ENCODE data around the gene FAAP20. TPM values are rescaled to one million over a fixed set of nuclear protein-coding genes. Genes with fewer than 3 reads are reported as not detected.

Gene FAAP20
- total RNA-seq, 1 donor from 2014 or later: 14.2 TPM

DNA sequence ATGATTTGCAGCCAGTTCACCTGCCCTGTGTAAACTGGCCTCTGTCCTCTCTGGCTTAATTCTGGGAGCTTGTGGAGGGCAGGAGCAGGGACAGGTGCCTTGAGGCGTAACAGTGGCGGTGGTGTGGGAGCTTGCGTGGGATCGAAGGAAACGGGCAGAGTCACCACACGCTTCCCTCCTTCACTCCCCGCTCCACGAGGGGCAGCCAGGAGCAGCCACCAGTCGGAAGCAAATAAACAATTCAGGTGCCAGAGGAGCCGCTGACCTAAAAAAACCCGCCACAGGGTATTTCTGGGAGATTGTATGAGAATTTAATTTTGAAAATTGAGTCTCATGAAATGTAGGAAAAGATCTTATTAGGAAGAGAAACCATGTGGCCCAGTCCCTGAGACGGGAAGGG, 26.0 kb downstream of the FAAP20 start:
- TF ChIP-seq, protein P1, sequence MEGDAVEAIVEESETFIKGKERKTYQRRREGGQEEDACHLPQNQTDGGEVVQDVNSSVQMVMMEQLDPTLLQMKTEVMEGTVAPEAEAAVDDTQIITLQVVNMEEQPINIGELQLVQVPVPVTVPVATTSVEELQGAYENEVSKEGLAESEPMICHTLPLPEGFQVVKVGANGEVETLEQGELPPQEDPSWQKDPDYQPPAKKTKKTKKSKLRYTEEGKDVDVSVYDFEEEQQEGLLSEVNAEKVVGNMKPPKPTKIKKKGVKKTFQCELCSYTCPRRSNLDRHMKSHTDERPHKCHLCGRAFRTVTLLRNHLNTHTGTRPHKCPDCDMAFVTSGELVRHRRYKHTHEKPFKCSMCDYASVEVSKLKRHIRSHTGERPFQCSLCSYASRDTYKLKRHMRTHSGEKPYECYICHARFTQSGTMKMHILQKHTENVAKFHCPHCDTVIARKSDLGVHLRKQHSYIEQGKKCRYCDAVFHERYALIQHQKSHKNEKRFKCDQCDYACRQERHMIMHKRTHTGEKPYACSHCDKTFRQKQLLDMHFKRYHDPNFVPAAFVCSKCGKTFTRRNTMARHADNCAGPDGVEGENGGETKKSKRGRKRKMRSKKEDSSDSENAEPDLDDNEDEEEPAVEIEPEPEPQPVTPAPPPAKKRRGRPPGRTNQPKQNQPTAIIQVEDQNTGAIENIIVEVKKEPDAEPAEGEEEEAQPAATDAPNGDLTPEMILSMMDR (IDR thresholded peaks at IDR 0.05; ENCODE audit: insufficient read depth, low read length, severe bottlenecking): no peak
- H3K4me3 ChIP-seq (ENCODE audit: low read depth, low read length): no peak overlapping the region
- H3K36me3 ChIP-seq (ENCODE audit: control insufficient read depth, insufficient read depth, low read length): peaks cover 8% of the 10 kb centered on the region
- FAIRE-seq: no peak
- no peak for DNase-seq (ENCODE audit: low read depth)
- no peaks in the 10 kb centered on the region for H3K27me3 ChIP-seq (ENCODE audit: control insufficient read depth, insufficient read depth, low read length)

DNA sequence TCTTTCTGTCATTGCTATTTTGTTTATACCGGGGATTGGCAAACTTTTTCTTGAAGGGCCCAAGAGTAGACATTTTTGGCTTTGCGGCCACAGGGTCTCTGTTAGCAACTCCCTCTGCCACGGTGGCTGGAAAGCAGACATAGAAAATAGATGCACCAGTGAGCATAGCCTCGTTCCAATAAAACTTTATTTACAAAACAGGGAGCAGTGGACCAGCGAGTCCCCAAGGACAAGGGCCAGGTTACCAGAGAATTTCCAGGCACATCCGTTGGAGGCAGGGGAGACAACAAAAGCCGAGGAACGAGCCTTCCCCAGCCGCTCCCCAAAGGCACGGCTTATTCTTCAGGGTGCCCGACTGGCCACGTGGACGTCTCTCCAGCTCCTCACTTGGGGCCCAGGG, 26.5 kb downstream of the FAAP20 start:
- no peaks in the 10 kb centered on the region for H3K27me3 ChIP-seq (ENCODE audit: control insufficient read depth, insufficient read depth, low read length)
- peaks cover 10% of the 10 kb centered on the region for H3K36me3 ChIP-seq (ENCODE audit: control insufficient read depth, insufficient read depth, low read length)
- FAIRE-seq (no peak), DNase-seq (ENCODE audit: low read depth) (no peak)
- TF ChIP-seq, protein P1 (IDR thresholded peaks at IDR 0.05; ENCODE audit: insufficient read depth, low read length, severe bottlenecking): no peak
- H3K4me3 ChIP-seq (ENCODE audit: low read depth, low read length): no peak overlapping the region

DNA sequence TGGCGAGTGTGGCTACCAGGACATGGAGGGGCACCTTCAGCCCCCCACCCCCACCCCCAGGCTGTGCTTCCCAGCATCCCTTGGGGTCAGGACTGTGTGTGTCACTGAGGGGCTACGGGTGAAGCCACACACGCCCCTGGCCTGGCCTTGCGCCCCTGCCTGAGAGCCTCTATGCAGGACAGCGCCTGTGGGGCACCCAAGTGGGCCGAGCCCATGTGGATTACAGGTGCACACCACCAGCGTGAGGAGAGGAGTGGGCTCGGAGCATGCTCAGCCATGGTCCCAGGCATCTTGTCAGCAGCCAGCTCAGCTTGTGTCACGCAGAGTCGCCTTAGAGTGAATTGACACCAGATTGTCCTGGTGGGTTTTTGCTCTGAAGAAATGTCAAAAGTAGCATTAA, 27.9 kb downstream of the FAAP20 start:
- DNase-seq (ENCODE audit: low read depth) (no peak), FAIRE-seq (peak; percentile 13)
- Histone ChIP-seq H3K4me3 (ENCODE audit: low read depth, low read length) (no peak overlapping the region), H3K27me3 (ENCODE audit: control insufficient read depth, insufficient read depth, low read length) (no peaks in the 10 kb centered on the region), H3K36me3 (ENCODE audit: control insufficient read depth, insufficient read depth, low read length) (peaks cover 8% of the 10 kb centered on the region)
- TF ChIP-seq, protein P1 (IDR thresholded peaks at IDR 0.05; ENCODE audit: insufficient read depth, low read length, severe bottlenecking): no peak

DNA sequence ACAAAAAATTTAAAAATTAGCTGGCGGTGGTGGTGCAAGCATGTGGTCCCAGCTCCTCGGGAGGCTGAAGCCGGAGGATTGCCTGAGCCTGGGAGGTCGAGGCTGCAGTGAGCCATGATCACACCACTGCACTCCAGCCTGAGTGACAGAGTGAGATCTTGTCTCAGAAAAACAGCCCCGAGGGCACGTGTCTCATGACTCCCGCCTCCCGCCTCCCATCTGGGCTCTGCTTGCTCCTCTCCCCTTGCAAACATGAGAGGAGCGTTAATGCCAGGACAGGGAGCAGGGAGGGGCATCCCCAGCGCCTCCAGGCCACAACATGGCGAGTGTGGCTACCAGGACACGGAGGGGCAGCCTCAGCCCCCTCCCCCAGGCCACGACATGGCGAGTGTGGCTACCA, 28.3 kb downstream of the FAAP20 start:
- FAIRE-seq (no peak), DNase-seq (ENCODE audit: low read depth) (no peak)
- no peaks in the 10 kb centered on the region for H3K27me3 ChIP-seq (ENCODE audit: control insufficient read depth, insufficient read depth, low read length)
- H3K36me3 ChIP-seq (ENCODE audit: control insufficient read depth, insufficient read depth, low read length): peaks cover 8% of the 10 kb centered on the region
- TF ChIP-seq, protein P1 (IDR thresholded peaks at IDR 0.05; ENCODE audit: insufficient read depth, low read length, severe bottlenecking): no peak
- H3K4me3 ChIP-seq (ENCODE audit: low read depth, low read length): no peak overlapping the region

DNA sequence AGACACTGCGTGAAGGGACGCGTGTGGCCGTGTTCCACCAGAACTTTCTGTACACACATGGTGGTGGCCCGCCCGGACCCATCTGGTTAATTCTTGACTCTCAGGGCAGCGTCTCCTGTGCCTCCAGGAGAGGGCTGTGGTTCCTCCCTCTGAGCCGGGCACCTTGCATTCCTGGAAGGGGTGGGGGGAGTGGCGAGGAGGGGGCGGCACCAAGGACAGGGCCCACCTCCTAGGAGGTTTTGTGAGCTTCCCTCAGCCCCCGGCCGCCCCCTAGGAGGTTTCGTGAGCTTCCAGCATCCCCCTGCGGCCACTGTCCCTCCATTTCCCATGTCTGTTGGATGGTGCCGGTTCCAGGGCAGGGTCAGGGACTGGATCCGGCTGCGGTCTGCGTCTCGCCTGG, 28.9 kb downstream of the FAAP20 start:
- no peak overlapping the region for H3K4me3 ChIP-seq (ENCODE audit: low read depth, low read length)
- no peaks in the 10 kb centered on the region for H3K27me3 ChIP-seq (ENCODE audit: control insufficient read depth, insufficient read depth, low read length)
- FAIRE-seq (no peak), DNase-seq (ENCODE audit: low read depth) (no peak)
- H3K36me3 ChIP-seq (ENCODE audit: control insufficient read depth, insufficient read depth, low read length): peaks cover 10% of the 10 kb centered on the region
- TF ChIP-seq, protein P1 (IDR thresholded peaks at IDR 0.05; ENCODE audit: insufficient read depth, low read length, severe bottlenecking): no peak

DNA sequence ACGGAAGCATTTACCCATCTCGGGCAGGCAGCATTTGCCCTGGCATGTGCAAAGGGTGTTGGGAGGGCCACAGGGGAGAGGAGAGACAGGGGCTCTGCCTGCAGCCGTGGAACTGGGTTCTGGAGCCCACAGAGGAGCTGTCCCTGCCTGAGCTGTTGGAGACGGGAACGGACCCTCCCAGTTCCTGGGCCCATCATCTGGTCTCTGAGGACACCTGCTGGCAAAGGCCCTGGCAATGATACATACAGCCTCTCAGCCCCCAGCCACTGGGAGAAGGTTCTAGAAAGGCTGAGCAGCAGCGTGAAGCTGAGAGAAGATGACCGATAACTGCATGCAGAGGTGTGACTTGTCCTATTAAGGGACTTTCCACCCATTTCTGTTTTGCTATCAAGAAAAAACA, 31.4 kb downstream of the FAAP20 start:
- Histone ChIP-seq H3K4me3 (ENCODE audit: low read depth, low read length) (no peak overlapping the region), H3K27me3 (ENCODE audit: control insufficient read depth, insufficient read depth, low read length) (no peaks in the 10 kb centered on the region), H3K36me3 (ENCODE audit: control insufficient read depth, insufficient read depth, low read length) (peaks cover 9% of the 10 kb centered on the region)
- TF ChIP-seq, protein P1 (IDR thresholded peaks at IDR 0.05; ENCODE audit: insufficient read depth, low read length, severe bottlenecking): no peak
- FAIRE-seq (no peak), DNase-seq (ENCODE audit: low read depth) (no peak)

Data from bronchial epithelial cell (primary cell).